NCI-H446 treated with DMSO at 0.1 percent for 48 hours (cell line): ENCODE results near the gene RRM2.
"Not testable (repeated sequence)": the region's sequence is repeated elsewhere in the genome, so short reads cannot be mapped to it uniquely, and the experiment has no call there.

ENCODE experiments used
- DNase-seq: peaks from one replicate; lab custom pipeline; 2025; lab: John Stamatoyannopoulos, UW

Gene RRM2

GRCh38 chr2:10091182-10091888 lies 31.2 kb upstream of the RRM2 start:
- DNase-seq, result no peak

GRCh38 chr2:10091889-10092244 lies 30.7 kb upstream of the RRM2 start:
- DNase-seq, result not testable (repeated sequence)

- DNase-seq, result no peak
These were observed 28.2 kb upstream of the RRM2 start for GRCh38 chr2:10094271-10094814.

GRCh38 chr2:10095175-10095574 lies 27.4 kb upstream of the RRM2 start:
- no peak for DNase-seq

GRCh38 chr2:10096641-10097040 lies 25.9 kb upstream of the RRM2 start:
- DNase-seq, result no peak

GRCh38 chr2:10097352-10098148 lies 25.0 kb upstream of the RRM2 start:
- no peak for DNase-seq

GRCh38 chr2:10101491-10101890 lies 21.0 kb upstream of the RRM2 start:
- DNase-seq, result no peak

GRCh38 chr2:10103179-10103578 lies 19.4 kb upstream of the RRM2 start:
- no peak for DNase-seq

GRCh38 chr2:10104906-10105305 lies 17.6 kb upstream of the RRM2 start:
- not testable (repeated sequence) for DNase-seq

GRCh38 chr2:10109311-10109710 lies 13.2 kb upstream of the RRM2 start:
- DNase-seq, result no peak

- no peak for DNase-seq
These were observed 3.6 kb upstream of the RRM2 start for GRCh38 chr2:10119027-10119325.

- no peak for DNase-seq
These were observed 2.9 kb upstream of the RRM2 start for GRCh38 chr2:10119601-10120157.

GRCh38 chr2:10120158-10120876 lies 2.2 kb upstream of the RRM2 start:
- DNase-seq, result peak; percentile 90

GRCh38 chr2:10120877-10121574 lies 1.5 kb upstream of the RRM2 start:
- peak; percentile 29 for DNase-seq

GRCh38 chr2:10123281-10123680 lies 742 bp downstream of the RRM2 start:
- DNase-seq, result no peak

- peak; percentile 56 for DNase-seq
These were observed 2.1 kb downstream of the RRM2 start for GRCh38 chr2:10124538-10125045.

- DNase-seq, result no peak
These were observed 3.5 kb downstream of the RRM2 start for GRCh38 chr2:10125842-10126631.

- DNase-seq, result no peak
These were observed 4.1 kb downstream of the RRM2 start for GRCh38 chr2:10126632-10127026.

- no peak for DNase-seq
These were observed 5.9 kb downstream of the RRM2 start for GRCh38 chr2:10128420-10128819.

- DNase-seq, result no peak
These were observed 7.0 kb downstream of the RRM2 start for GRCh38 chr2:10129490-10129889.

- no peak for DNase-seq
These were observed 9.6 kb downstream of the RRM2 start for GRCh38 chr2:10132043-10132575.
